ENCODE measurements around the gene MGAT2. TPM values are rescaled to one million over a fixed set of nuclear protein-coding genes. Genes with fewer than 3 reads are reported as not detected.
A peak's percentile ranks its signal among the peaks of the same experiment; 100 is the strongest.

Gene MGAT2
- total and polyA plus RNA-seq, 2 experiments from 2014 or later: 53.5 to 81.3 TPM

DNA sequence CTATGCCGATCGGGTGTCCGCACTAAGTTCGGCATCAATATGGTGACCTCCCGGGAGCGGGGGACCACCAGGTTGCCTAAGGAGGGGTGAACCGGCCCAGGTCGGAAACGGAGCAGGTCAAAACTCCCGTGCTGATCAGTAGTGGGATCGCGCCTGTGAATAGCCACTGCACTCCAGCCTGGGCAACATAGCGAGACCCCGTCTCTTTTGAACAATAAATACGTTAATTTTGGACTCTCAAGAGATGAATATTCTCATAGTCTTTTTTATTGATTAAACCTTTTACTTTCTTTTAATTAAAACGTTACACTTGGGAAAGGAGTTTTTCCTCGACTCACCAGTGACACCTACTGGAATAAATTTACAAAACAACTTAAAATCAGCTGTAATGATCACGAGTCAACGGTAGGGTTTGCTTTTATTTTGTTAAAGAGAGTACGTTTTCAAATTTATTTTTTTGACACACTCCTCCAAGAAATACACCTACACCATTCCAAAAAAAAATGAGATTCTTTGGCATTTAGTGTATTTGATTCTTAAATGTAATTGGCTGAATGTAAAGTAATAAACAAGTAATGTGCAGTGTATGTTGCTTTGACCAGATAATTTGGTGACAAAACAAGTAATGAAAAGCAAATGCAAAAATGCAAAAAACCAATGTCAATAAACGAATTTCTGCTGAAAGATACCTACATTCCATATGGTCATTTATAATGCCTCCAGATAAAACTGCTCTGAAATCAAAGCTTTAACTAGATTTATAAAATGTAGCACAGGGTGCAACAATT, 33.7 kb upstream of the MGAT2 start:
- H3K27ac ChIP-seq: peak overlapping the region; percentile 61
- peak overlapping the region; percentile 27 for H2AFZ ChIP-seq
- no peak overlapping the region for H3K4me3 ChIP-seq
- peaks cover 8% of the 10 kb centered on the region for H3K36me3 ChIP-seq (replicated peaks; ENCODE audit: insufficient read depth, low read depth)
- H3K4me1 ChIP-seq (ENCODE audit: insufficient read depth): peaks cover 8% of the 10 kb centered on the region
- peak; percentile 66 for DNase-seq (ENCODE audit: low spot score)
- H3K27me3 ChIP-seq: no peaks in the 10 kb centered on the region
- under 1% methylated on average over 14 of the region's 21 CpGs for WGBS (ENCODE audit: low lambda C conversion rate, missing lambda C conversion rate)
- peaks cover 34% of the 10 kb centered on the region for H4K20me1 ChIP-seq (ENCODE audit: insufficient read depth, poor library complexity, severe bottlenecking)
- peak overlapping the region; percentile 47 for H3K4me2 ChIP-seq
- peaks cover 42% of the 10 kb centered on the region for H3K79me2 ChIP-seq
- H3K9me2 ChIP-seq (replicated peaks; ENCODE audit: insufficient read depth): no peaks in the 10 kb centered on the region
- TF ChIP-seq, protein P1, sequence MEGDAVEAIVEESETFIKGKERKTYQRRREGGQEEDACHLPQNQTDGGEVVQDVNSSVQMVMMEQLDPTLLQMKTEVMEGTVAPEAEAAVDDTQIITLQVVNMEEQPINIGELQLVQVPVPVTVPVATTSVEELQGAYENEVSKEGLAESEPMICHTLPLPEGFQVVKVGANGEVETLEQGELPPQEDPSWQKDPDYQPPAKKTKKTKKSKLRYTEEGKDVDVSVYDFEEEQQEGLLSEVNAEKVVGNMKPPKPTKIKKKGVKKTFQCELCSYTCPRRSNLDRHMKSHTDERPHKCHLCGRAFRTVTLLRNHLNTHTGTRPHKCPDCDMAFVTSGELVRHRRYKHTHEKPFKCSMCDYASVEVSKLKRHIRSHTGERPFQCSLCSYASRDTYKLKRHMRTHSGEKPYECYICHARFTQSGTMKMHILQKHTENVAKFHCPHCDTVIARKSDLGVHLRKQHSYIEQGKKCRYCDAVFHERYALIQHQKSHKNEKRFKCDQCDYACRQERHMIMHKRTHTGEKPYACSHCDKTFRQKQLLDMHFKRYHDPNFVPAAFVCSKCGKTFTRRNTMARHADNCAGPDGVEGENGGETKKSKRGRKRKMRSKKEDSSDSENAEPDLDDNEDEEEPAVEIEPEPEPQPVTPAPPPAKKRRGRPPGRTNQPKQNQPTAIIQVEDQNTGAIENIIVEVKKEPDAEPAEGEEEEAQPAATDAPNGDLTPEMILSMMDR (IDR thresholded peaks at IDR 0.05; ENCODE audit: poor library complexity): peak; percentile 91
- TF ChIP-seq EZH2 (IDR thresholded peaks at IDR 0.05; ENCODE audit: borderline replicate concordance): no peak
- H3K9me3 ChIP-seq (ENCODE audit: low read depth): no peaks in the 10 kb centered on the region

DNA sequence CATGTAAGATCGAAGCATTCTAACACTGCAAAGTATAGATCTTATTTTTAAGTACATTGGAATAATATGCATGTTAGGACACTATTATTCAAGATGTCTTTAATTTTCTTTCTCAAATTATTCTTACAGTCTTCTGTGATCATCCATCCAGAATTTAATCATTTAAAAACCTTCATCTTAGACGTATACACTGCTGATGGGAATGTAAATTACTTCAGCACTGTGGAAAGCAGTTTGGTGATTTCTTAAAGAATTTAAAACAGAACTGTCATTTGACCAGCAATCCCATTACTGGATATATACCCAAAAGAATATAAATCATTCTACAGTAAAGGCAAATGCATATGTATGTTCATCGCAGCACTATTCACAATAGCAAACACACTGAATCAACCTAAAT, 31.2 kb upstream of the MGAT2 start:
- Histone ChIP-seq H3K36me3 (replicated peaks; ENCODE audit: insufficient read depth, low read depth) (peaks cover 4% of the 10 kb centered on the region), H3K4me2 (no peak overlapping the region), H4K20me1 (ENCODE audit: insufficient read depth, poor library complexity, severe bottlenecking) (peaks cover 12% of the 10 kb centered on the region), H2AFZ (no peak overlapping the region), H3K4me1 (ENCODE audit: insufficient read depth) (peaks cover 6% of the 10 kb centered on the region), H3K4me3 (no peak overlapping the region), H3K27ac (no peak overlapping the region), H3K79me2 (peaks cover 17% of the 10 kb centered on the region), H3K27me3 (no peaks in the 10 kb centered on the region), H3K9me2 (replicated peaks; ENCODE audit: insufficient read depth) (no peaks in the 10 kb centered on the region), H3K9me3 (ENCODE audit: low read depth) (no peaks in the 10 kb centered on the region)
- TF ChIP-seq EZH2 (IDR thresholded peaks at IDR 0.05; ENCODE audit: borderline replicate concordance) (no peak), EZH2phosphoT487 (IDR thresholded peaks at IDR 0.05; ENCODE audit: low read depth, severe bottlenecking, unreplicated experiment) (no peak)
- TF ChIP-seq, protein P1 (IDR thresholded peaks at IDR 0.05; ENCODE audit: poor library complexity): no peak
- 92% methylated on average over 3 of the region's 3 CpGs for WGBS (ENCODE audit: low lambda C conversion rate, missing lambda C conversion rate)
- no peak for DNase-seq (ENCODE audit: low spot score)

DNA sequence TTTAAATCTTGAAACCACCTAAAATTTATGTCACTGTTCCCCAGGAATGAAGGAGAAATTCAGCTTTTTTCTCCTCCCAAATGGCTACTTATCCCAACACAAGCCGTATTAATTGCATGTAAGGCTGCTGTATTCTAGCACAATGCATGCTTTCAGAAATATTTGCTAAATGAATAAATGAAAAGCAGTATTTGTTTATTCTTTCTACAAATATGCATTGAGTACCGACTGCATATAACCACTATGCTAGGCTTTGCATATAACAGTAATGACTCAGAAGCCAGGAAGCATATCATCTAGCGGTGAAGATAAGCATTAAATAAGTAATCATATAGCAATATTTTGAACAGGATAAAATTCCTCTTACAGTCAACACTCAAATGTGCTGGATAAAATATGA, 27.6 kb upstream of the MGAT2 start:
- WGBS (ENCODE audit: low lambda C conversion rate, missing lambda C conversion rate): 68% methylated on average over 3 of the region's 3 CpGs
- Histone ChIP-seq H3K4me1 (ENCODE audit: insufficient read depth) (peaks cover 17% of the 10 kb centered on the region), H4K20me1 (ENCODE audit: insufficient read depth, poor library complexity, severe bottlenecking) (no peaks in the 10 kb centered on the region), H3K4me3 (no peak overlapping the region), H3K9me3 (ENCODE audit: low read depth) (no peaks in the 10 kb centered on the region), H3K4me2 (no peak overlapping the region), H3K36me3 (replicated peaks; ENCODE audit: insufficient read depth, low read depth) (no peaks in the 10 kb centered on the region), H3K9me2 (replicated peaks; ENCODE audit: insufficient read depth) (no peaks in the 10 kb centered on the region), H2AFZ (no peak overlapping the region), H3K79me2 (peaks cover 9% of the 10 kb centered on the region), H3K27ac (no peak overlapping the region), H3K27me3 (no peaks in the 10 kb centered on the region)
- DNase-seq (ENCODE audit: low spot score): no peak
- TF ChIP-seq EZH2phosphoT487 (IDR thresholded peaks at IDR 0.05; ENCODE audit: low read depth, severe bottlenecking, unreplicated experiment): no peak
- no peak for TF ChIP-seq EZH2 (IDR thresholded peaks at IDR 0.05; ENCODE audit: borderline replicate concordance)
- TF ChIP-seq, protein P1 (IDR thresholded peaks at IDR 0.05; ENCODE audit: poor library complexity): no peak

All from hepatocyte (in vitro differentiated cells).